Spleen (tissue), 11 donors: ENCODE measurements around the gene FUCA1. TPM values are rescaled to one million over a fixed set of nuclear protein-coding genes. Genes with fewer than 3 reads are reported as not detected.
"Not testable (repeated sequence)": the region's sequence is repeated elsewhere in the genome, so short reads cannot be mapped to it uniquely, and the experiment has no call there.

ENCODE experiments used
- DNase-seq: peaks from one replicate; pipeline ENCODE4 v3.0.0-alpha.2; 2020
- H3K27ac ChIP-seq, 8 donors: fragments of 200-600 bp; sonication (generic) in 7 of 8; 1 replicate in 4 of 8; 2 replicates in 4 of 8; pipeline versions ENCODE4 v1.5.0 to v1.8.0; 2016 to 2021; ENCODE audit warnings: inconsistent platforms in 4 of 8, mild to moderate bottlenecking in 4 of 8, moderate library complexity in 1 of 8
- H3K27me3 ChIP-seq, 7 donors: fragments of 200-600 bp; sonication (generic) in 6 of 7; replicated peaks in 1 of 7; 1 replicate in 4 of 7; 2 replicates in 3 of 7; pipeline versions ENCODE4 v1.5.0 to v1.8.0; 2016 to 2021; ENCODE audit warnings: inconsistent platforms in 3 of 7, mild to moderate bottlenecking in 1 of 7
- H3K36me3 ChIP-seq, 6 donors: fragments of 200-600 bp; sonication (generic) in 5 of 6; 1 replicate in 4 of 6; 2 replicates in 2 of 6; pipeline versions ENCODE4 v1.5.0 to v1.8.0; 2016 to 2021; ENCODE audit warnings: inconsistent platforms in 2 of 6
- H3K4me1 ChIP-seq, 6 donors: fragments of 200-600 bp; sonication (generic) in 5 of 6; 1 replicate in 3 of 6; 2 replicates in 3 of 6; pipeline versions ENCODE4 v1.5.0 to v1.8.0; 2016 to 2021; ENCODE audit warnings: inconsistent platforms in 3 of 6
- H3K4me3 ChIP-seq, 8 donors: fragments of 200-600 bp; sonication (generic) in 7 of 8; 1 replicate in 4 of 8; 2 replicates in 4 of 8; pipeline versions ENCODE4 v1.5.0 to v1.8.0; 2016 to 2021; ENCODE audit warnings: inconsistent platforms in 4 of 8, mild to moderate bottlenecking in 4 of 8, moderate library complexity in 2 of 8
- H3K9me3 ChIP-seq, 8 donors: fragments of 200-600 bp; sonication (generic) in 7 of 8; 1 replicate in 4 of 8; 2 replicates in 4 of 8; pipeline versions ENCODE4 v1.5.0 to v1.8.0; 2016 to 2021; ENCODE audit warnings: inconsistent platforms in 4 of 8
- POLR2A ChIP-seq, 3 donors: fragments of 450-650 bp; IDR thresholded peaks; one replicate each; pipeline ENCODE4 v1.5.1; 2017; ENCODE audit warnings: antibody characterized with exemption in 3 of 3, mild to moderate bottlenecking in 1 of 3
- POLR2AphosphoS5 ChIP-seq, 3 donors: sonication (generic); formaldehyde crosslinking; IDR thresholded peaks; one replicate each; pipeline ENCODE4 v1.5.1; 2017; ENCODE audit warnings: antibody characterized with exemption in 3 of 3
- WGBS, 5 donors: extraction: QIAGEN DNeasy Blood & Tissue Kit in 3 of 5; methylation state at CpG; one replicate each; pipeline versions ENCODE4 v1.1.5 to v1.1.7; 2013 to 2018; 5-methylcytosine and 5-hydroxymethylcytosine counted together
- intact Hi-C: fragments of 100-400 bp; cut with DNase I; formaldehyde crosslinking; loops from one replicate; pipeline ENCODE4 v1.15.0; 2023; ENCODE audit warnings: low total_unique reads
- polyA plus RNA-seq, 3 donors: library from polyadenylated mRNA; stranded (reverse); fragments of 200-250 nt; gene quantifications; one replicate each; pipeline ENCODE4 v1.2.1, GENCODE V29; 2013
- total RNA-seq, 7 donors: library from RNA; depleted of rRNA in 3 of 7; stranded (reverse); fragments of >200 nt in 3 of 7; fragmentation: NEBNext Ultra II Directional in 4 of 7; extraction: Animal tissue kit (Norgen Biotek cat#: 25700) in 4 of 7; gene quantifications; one replicate each; pipeline versions ENCODE4 v1.1.0 to v1.2.1, GENCODE V29; 2016 to 2021
- TF ChIP-seq, protein P1 (sequence below), 11 experiments: fragments of 200-600 bp in 7 of 11; fragments of 450-650 bp in 4 of 11; sonication (generic) in 4 of 11; IDR thresholded peaks in 8 of 11; conservative IDR thresholded peaks in 3 of 11; 1 replicate in 7 of 11; 2 replicates in 4 of 11; pipeline versions ENCODE4 v1.4.0 to v1.8.0; 2016 to 2021; ENCODE audit warnings: antibody characterized with exemption in 11 of 11, inconsistent platforms in 4 of 11, mild to moderate bottlenecking in 1 of 11
- donor health status: healthy with polysubstance abuse.
- donor health status: DM: no; HTN: no; CAD: no; lungs with moderate emphysema.
- donor health status: DM: no; HTN: no; CAD: no.
- donor health status: Bipolar disorder and iron deficiency.
- donor health status: healthy.
- donor health status: DM: no; HTN: no; CAD: no.
- donor health status: DM: yes; HTN: yes; CAD: no.

FUCA1 gene
- total and polyA plus RNA-seq, 10 donors, result 36.3 to 106 (median 66.2) TPM

DNA sequence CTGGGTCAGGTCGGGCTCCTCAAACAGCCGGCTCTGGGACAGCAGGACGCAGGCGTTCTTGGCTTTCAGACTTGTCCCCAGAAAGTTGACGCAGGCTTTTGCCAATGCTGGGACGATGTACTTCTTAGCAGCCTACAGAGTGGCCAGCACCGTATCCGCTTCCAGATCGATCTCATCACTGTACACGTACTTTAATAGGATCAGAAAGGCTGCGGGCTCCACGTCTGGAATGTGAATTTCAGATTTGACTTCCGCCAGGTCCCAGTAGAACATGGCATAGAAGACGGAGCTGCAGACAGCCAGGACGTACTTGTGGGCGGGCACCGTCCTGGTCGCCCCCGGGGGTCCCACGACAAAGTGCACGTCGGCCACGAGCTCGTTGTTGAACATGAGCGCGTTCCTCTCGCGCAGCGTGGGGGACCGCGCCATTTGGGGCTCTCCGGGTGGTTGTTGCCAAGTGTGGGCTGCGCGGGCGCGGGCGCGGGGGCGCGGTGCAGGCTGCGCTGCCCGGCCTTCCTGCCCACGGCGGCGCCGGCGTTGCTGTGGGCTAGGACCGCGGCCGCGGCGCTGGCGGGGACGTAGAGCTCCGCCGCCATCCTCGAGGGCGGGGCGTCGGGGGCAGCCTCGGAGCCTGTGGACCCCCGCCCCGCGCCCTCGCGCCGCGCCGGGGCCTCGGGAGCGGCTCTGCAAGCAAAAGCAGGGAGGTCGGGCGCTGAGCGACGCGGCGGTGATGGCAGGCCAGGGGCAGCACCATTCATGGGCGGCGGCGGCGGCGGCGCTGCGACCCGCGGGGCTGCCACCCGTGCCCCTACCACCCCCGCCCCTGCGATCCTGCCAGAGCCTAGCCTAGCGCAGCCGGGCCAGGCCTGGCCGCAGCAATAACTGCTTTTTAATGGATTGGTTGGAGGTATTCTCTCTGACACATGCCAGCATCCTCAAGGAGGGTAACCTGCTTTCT is 34.5 kb upstream of the FUCA1 start:
- no peaks in the 10 kb centered on the region for H3K9me3 ChIP-seq
- H3K4me3 ChIP-seq, result peak overlapping the region in 7 of 8 donors; percentile 8 to 65 (median 27)
- intact Hi-C loops, result no loop called here
- peaks cover 8 to 86% (median 49%) of the 10 kb centered on the region in 6 donors for H3K4me1 ChIP-seq
- H3K36me3 ChIP-seq, result peaks cover 0 to 21% (median 0%) of the 10 kb centered on the region in 6 donors
- H3K27ac ChIP-seq, result peak overlapping the region in 1 of 8 donors; percentile 48
- no peak for DNase-seq
- 20 to 43% (median 28%) methylated on average over 41 to 92 of the region's 92 CpGs for WGBS, 5 donors
- peak in 1 of 3 donors; percentile 42 for TF ChIP-seq POLR2AphosphoS5 (IDR thresholded peaks at IDR 0.05)
- TF ChIP-seq, protein P1, sequence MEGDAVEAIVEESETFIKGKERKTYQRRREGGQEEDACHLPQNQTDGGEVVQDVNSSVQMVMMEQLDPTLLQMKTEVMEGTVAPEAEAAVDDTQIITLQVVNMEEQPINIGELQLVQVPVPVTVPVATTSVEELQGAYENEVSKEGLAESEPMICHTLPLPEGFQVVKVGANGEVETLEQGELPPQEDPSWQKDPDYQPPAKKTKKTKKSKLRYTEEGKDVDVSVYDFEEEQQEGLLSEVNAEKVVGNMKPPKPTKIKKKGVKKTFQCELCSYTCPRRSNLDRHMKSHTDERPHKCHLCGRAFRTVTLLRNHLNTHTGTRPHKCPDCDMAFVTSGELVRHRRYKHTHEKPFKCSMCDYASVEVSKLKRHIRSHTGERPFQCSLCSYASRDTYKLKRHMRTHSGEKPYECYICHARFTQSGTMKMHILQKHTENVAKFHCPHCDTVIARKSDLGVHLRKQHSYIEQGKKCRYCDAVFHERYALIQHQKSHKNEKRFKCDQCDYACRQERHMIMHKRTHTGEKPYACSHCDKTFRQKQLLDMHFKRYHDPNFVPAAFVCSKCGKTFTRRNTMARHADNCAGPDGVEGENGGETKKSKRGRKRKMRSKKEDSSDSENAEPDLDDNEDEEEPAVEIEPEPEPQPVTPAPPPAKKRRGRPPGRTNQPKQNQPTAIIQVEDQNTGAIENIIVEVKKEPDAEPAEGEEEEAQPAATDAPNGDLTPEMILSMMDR (IDR thresholded peaks at IDR 0.05 in 8 of 11, conservative IDR thresholded peaks at IDR 0.05 in 3 of 11), result no peak
- peaks cover 0 to 30% (median 5%) of the 10 kb centered on the region in 7 donors for H3K27me3 ChIP-seq

DNA sequence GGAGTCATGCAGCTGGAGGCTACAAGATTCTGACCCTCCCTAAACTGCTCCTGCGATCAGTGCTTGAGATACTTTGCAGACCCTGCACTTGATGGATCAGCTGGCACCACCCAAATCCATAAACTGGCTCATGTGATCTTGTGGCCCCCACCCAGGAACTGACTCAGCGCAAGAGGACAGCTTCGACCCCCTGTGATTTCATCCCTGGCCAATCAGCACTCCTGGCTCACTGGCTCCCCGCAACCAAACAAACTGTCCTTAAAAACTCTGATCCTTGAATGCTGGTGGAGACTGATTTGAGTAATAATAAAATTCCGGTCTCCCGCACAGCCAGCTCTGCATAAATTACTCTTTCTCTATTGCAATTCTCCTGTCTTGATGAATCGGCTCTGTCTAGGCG is 31.9 kb upstream of the FUCA1 start:
- H3K4me3 ChIP-seq, H3K9me3 ChIP-seq, DNase-seq, intact Hi-C loops, H3K27ac ChIP-seq: not testable (repeated sequence)
- peaks cover 13 to 86% (median 53%) of the 10 kb centered on the region in 6 donors for H3K4me1 ChIP-seq
- peaks cover 0 to 14% (median 0%) of the 10 kb centered on the region in 6 donors for H3K36me3 ChIP-seq
- H3K27me3 ChIP-seq, result peaks cover 0 to 30% (median 5%) of the 10 kb centered on the region in 7 donors
- WGBS, 5 donors, result 73 to 85% (median 74%) methylated on average over 8 of the region's 8 CpGs

DNA sequence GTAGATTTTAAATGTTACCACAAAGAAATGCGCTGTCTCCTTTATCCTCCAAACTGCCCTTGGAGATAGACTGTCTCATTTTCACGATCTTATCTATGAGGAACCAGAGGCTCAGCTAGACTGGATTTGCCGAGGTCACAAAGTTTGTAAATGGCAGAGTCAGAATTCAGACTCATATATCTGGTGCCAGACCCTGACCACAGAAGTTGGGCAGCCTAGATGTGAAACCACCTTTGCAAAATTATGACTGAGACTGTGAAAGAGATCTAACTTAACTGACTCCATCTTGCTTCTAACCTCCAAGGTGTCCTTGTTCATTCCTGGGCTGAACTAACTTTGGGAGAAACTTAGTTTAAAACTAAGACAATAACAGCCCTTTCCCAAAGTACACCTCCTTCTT is 31.0 kb upstream of the FUCA1 start:
- DNase-seq, result no peak
- intact Hi-C loops, result no loop called here
- Histone ChIP-seq H3K4me3 (no peak overlapping the region), H3K27me3 (peaks cover 0 to 21% (median 5%) of the 10 kb centered on the region in 7 donors), H3K27ac (peak overlapping the region in 2 of 8 donors; percentile 10 to 55), H3K9me3 (no peaks in the 10 kb centered on the region), H3K36me3 (peaks cover 0 to 14% (median 0%) of the 10 kb centered on the region in 6 donors), H3K4me1 (peaks cover 9 to 86% (median 50%) of the 10 kb centered on the region in 6 donors)
- 30 to 58% (median 38%) methylated on average over 3 of the region's 3 CpGs for WGBS, 5 donors
- TF ChIP-seq, protein P1 (IDR thresholded peaks at IDR 0.05 in 8 of 11, conservative IDR thresholded peaks at IDR 0.05 in 3 of 11), result no peak
- no peak for TF ChIP-seq POLR2AphosphoS5 (IDR thresholded peaks at IDR 0.05)

DNA sequence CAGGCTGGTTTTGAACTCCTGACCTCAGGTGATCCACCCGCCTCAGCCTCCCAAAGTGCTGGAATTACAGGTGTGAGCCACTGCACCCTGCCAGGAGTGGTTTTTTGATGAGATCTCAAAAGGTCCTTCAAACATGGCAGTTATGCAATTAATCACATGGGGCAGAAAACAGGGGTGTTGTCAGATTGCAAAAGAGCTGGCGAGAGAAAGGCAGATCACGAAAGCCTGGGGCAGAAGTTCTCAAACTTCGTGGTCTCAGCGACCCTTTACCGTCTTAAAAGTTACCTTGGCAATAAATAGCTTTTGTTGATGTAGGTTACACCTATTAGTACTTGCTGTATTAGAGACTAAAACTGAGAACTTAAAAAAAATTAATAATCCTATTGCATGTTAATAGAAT is 29.0 kb upstream of the FUCA1 start:
- 36 to 64% (median 52%) methylated on average over 6 of the region's 6 CpGs for WGBS, 5 donors
- Histone ChIP-seq H3K4me1 (peaks cover 5 to 85% (median 44%) of the 10 kb centered on the region in 6 donors), H3K4me3 (no peak overlapping the region), H3K27ac (peak overlapping the region in 7 of 8 donors; percentile 15 to 76 (median 54)), H3K9me3 (no peaks in the 10 kb centered on the region), H3K27me3 (peaks cover 0 to 1% (median 0%) of the 10 kb centered on the region in 7 donors), H3K36me3 (peaks cover 0 to 11% (median 0%) of the 10 kb centered on the region in 6 donors)
- intact Hi-C loops, result no loop called here
- TF ChIP-seq, protein P1 (IDR thresholded peaks at IDR 0.05 in 8 of 11, conservative IDR thresholded peaks at IDR 0.05 in 3 of 11), result no peak
- TF ChIP-seq POLR2AphosphoS5 (IDR thresholded peaks at IDR 0.05) (no peak), POLR2A (IDR thresholded peaks at IDR 0.05) (no peak)
- no peak for DNase-seq
